T47D (cell line): ENCODE results near the gene RWDD1.
A peak's percentile ranks its signal among the peaks of the same experiment; 100 is the strongest.

Experiments
- DNase-seq, 2 experiments: peaks; one replicate each; pipeline versions ENCODE4 v3.0.0 to v3.0.0-alpha.2; 2011 to 2012; ENCODE audit warnings: low read depth in 1 of 2, low spot score in 1 of 2
- JUND ChIP-seq: IDR thresholded peaks from 2 replicates; pipeline ENCODE4 v1.6.1; 2012; ENCODE audit warnings: low read depth
- in situ Hi-C: cut with HindIII; loops from 2 replicates; pipeline ENCODE4 v1.10.0; 2016; ENCODE audit warnings: low sequenced_read_pairs, low pct_unique_long_range_greater_than_20kb

RWDD1 gene

DNA sequence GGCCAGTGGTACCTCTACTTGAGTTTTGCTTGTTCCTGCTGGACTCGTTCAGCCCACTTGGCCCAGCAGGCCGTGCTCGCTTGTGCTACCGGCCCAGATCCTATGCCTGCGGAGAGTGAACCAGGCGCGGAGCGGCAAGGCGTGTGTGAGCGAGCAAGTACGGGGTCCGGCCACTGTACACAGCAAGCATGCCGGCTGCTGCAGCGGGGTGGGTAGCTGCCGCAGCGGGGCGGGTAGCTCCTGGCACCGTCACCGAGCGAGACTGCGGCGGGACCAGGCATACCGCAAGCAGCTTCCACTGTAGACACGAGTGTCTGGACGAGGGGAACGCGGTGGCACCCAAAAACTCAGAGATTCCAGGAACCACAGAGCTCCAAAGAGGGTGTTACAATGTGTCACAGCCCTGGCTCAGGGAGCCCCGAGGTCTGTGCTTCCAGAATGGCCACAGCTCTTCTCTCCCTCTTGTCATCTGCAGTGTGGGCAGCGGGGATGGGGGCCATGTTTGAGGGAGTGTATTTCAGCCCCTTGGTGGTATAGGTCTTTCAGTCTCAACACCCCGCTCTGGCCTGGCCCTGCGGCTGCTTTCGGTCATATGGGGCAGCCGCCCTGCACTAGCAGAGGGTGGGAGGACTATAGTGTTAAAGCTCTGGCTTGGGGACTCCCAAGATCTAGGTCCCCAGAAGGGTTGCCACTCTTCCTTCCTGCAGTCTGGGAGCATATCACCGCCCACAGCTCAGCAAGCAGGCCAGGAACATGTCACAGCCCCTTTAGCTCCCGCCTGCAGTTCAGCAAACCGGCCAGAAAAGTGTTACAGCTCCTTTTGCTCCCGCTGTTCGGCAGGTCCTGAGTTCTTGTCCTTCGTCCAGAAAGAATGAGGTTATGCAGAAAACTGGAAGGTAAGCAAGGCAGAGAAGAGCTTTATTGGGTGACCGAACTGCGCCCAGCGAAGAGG, 6.1 kb upstream of the RWDD1 start:
- DNase-seq: no peak
- in situ Hi-C loops: no loop called here
- TF ChIP-seq JUND: no peak

DNA sequence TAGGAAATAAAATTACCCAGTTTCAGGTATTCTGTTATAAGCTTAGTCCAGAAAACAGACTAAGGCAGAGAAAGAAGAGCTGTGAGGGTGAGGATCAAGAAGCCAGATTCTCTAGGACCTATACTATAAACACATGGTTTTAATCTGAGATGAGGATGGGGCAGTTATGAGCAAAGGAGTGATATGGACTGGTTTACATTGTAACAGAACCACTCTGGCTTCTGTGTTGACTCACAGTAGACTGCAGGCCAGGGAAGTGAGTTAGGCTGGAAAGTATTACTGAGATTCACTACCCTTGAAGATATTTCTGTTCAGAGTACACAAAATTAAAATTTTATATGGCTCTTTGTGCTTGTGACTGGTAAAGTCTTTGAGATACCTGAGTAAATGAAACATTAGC, 3.2 kb upstream of the RWDD1 start:
- no peak for TF ChIP-seq JUND
- in situ Hi-C loops: no loop called here
- DNase-seq: no peak

DNA sequence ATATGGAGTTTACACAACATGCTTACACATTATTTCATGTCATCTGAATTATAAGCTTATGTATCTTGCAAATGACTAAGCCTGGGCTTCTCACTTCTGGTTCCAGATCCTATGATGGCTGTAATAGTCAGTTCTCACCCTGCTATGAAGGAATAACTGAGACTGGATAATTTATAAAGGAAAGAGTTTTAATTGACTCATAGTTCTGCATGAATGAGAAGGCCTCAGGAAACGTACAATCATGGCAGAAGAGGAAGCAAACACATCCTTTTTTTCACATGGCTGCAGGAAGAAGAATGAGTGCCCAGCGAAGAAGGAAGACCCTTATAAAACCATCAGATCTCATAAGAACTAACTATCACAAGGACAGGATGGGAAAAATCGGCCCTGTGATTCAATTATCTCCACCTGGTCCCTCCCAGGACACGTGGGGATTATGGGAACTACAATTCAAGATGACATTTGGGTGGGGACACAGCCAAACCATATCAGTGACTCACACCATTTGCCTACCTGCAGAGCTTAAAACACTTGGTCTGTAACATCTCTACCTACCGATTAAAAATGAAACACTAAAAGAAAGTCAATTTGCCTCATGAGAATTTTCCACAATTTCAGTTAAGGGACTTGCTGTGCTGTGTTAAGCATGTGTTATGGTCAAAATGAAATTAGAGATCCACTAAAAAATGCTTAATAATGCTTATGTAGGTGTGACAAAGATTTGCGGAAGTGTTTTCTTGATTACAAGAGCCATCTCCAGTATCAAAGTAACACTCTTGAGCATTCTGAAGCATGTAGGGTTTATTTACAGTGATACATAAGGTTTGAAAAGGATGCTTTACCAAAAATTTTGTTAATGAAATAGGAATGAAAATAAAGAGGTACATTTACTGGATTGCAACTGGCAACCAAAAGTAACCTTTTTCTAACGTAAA, 2.2 kb upstream of the RWDD1 start:
- no peak for TF ChIP-seq JUND
- DNase-seq: no peak
- in situ Hi-C loops: no loop called here

DNA sequence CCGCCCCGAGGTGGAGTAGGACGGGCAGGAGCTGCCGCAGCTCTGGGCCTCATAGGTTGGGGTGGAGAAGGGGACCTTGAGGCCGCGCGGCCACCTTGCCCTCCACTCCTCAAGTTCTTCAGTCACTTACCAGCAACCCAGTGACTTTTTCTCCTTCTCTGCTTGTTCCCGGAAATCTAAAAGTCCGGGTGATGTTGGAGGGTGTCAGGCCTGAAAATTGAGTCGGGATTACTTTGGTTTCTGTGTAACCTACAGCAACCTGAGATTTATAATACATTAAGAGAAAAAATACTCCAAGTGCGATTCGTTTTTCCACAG, 338 bp downstream of the RWDD1 start:
- TF ChIP-seq JUND: no peak
- in situ Hi-C loops: no loop called here
- no peak for DNase-seq

DNA sequence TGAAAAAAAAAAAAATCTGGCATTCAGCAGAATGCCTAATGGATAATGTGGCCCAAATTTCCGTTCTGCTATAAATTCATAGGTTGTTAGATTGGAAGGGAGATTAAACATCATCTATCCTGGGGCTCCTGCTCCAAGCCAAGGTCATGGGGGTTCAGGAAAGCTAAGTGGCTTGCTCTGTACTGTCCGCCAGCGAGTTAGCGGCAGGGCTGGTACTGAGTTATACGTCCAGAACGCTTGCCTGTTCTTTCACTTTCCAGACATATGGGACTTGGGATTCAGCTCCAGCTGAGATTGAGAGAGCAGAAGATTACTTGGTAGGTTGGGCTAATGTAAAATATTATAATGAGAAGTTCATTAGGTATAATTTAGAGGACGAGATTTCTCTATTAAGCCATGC, 858 bp downstream of the RWDD1 start:
- TF ChIP-seq JUND: no peak
- in situ Hi-C loops: no loop called here
- no peak for DNase-seq

DNA sequence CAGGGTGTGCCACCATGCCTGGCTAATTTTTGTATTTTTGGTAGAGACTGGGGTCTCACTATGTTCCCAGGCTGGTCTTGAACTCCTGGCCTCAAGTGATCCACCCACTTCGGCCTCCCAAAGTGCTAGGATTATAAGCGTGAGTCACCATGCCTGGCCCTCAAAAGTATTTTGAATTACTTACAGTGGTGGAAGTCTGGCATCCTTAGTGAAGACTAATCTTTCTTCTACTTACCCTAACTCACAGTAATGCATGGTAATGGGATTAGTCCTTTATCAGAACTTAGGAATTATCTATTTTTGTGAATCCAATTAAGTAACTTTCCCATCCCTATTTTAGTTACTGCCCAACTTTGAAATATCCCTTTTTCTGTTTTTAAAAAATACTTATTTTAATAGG, 3.9 kb downstream of the RWDD1 start:
- no peak for DNase-seq
- in situ Hi-C loops: no loop called here
- no peak for TF ChIP-seq JUND

DNA sequence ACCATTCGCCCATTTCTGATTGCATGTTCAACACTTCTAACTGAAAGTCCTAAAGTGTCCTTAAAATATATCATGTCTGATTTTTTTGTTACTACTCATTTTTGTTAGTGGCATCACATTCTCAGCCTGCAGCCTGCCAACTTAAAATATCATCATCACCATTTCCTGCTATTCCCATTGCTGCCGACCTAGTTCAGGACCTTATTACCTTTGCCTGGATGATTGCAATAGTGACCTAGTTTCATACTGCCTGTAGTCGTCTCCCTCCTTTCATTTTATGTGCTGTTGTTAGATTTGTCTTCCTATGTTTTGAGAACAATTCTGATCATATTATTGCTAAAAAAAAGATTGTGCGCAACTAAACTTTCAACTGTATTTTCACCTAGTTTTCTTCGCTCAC, 6.2 kb downstream of the RWDD1 start:
- no peak for TF ChIP-seq JUND
- in situ Hi-C loops: no loop called here
- no peak for DNase-seq

DNA sequence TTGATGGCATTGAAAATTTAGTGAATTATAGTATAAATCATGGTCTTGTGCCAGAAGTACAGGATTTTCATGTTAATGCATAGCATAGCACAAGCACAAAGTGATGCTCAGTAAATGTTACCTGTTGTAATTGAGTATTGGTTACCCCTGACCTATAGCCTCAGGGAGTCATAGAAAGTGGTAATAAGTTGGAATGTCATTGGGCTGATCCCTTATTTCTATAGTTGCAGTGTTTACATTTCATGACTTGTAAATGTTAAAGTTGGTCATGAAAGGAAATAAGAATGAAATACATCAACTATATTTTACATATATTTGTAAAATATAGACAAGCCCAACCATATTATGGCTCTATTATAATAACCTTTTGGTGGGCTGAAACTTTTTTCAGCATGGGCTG, 7.0 kb downstream of the RWDD1 start:
- in situ Hi-C loops: no loop called here

DNA sequence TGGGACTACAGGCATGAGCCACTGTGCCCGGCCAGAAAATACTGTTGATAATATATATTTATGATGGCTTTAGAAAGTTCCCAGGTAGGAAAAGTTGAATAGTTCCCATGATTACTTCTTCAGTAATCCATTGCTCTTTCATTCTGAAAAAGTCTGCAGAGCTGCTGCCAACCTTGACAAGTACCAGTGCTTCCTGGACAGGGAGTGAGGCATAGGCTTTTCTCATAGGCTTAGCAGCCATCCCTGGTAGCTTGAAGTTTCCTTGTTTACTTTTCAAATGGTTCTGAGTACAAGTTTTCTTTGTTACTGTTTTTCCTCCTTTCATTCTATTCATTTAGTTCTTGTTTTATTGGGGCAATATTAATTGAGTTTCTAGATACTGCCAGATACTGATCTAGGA, 7.8 kb downstream of the RWDD1 start:
- in situ Hi-C loops: no loop called here
- no peak for TF ChIP-seq JUND
- DNase-seq: peak in 1 of 2 experiments; percentile 20

More for the DNA sequence above, 7.0 kb downstream of the RWDD1 start:
- TF ChIP-seq JUND: no peak
- no peak for DNase-seq

DNA sequence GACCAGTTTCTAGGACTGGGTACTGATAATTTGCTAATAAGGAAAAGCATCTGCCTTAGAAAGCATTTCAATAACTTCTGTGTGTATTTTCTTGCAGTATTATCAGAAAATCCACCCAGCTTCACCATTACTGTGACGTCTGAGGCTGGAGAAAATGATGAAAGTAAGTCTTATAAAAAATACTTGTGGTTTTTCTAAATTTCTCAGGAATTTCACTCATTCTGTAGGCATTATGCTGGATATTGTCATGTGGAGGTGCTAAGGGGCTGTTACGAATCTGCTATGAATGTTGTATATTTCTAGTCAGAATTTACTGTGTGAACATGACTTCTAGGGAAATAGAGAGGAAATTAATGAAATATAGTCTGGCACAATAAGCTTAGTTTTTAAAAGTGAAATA, 8.9 kb downstream of the RWDD1 start:
- in situ Hi-C loops: no loop called here
- no peak for DNase-seq
- no peak for TF ChIP-seq JUND

DNA sequence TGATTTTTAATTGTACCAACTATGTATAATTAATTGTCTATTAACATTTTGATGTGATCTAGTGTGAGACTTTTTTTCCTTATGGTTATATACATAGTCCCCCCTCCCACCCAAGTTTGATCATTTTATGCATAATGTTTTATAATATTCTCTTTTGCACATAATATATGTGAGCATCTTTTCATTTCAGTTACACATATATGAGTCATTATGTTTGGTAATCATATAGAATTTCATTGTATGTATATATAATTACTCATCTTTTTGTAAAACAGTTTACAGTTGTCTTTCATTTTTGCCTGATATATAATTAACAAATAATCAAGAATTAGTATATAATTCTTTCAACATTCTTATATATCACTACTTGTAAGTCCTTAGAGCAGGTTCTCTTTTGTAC, 15.0 kb downstream of the RWDD1 start:
- in situ Hi-C loops: no loop called here
- DNase-seq: no peak
- no peak for TF ChIP-seq JUND

DNA sequence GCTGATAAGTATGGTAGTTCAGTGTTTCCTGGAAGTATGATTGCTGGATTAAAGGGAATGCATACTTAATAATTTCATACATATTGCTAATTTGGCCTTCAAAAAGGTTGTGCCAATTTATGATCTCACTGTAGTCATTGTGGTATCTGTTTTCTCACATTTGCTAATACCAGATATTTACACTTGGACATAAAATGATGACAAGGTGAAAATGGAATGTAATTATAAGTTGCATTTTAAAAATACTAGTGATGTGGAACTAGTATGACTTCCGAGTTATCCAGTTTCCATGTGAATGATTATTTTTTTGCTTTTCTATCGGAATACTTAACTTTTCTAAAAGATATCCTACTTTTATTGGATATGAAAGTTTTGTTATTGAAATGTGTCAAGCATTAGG, 15.4 kb downstream of the RWDD1 start:
- no peak for TF ChIP-seq JUND
- DNase-seq: no peak
- in situ Hi-C loops: no loop called here

DNA sequence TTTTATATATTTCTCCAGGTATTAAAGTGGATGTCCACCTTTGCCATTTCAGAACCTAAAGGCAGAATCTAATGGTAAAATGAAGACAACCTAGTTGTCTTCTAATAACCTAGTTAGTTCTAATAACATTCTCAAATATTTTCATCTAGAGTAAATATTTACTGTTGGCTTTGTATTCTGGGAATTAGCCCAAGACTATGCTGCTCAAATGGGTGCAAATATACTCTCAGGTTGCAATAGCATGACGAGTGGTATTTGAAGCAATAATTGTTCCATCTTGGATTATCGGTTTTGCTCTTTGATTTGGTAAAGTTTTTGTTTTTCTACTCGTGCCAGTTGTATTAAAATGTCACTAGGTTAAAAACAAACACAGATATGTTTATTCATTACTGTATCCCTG, 23.9 kb downstream of the RWDD1 start:
- DNase-seq: no peak
- in situ Hi-C loops: no loop called here
- no peak for TF ChIP-seq JUND
